Ureter (tissue), 1 donor: ENCODE data around the gene IGFBP1. TPM values are rescaled to one million over a fixed set of nuclear protein-coding genes. Genes with fewer than 3 reads are reported as not detected.
"Not testable (repeated sequence)": the region's sequence is repeated elsewhere in the genome, so short reads cannot be mapped to it uniquely, and the experiment has no call there.

Experiments used
- DNase-seq: peaks from one replicate; pipeline ENCODE4 v3.0.0-alpha.2; 2020; ENCODE audit warnings: low spot score
- total RNA-seq: library from RNA; stranded (reverse); gene quantifications from one replicate; pipeline ENCODE4 v1.2.4, GENCODE V29; 2023
- donor health status: DM: yes; HTN: yes; CAD: no.

Gene IGFBP1
- not detected for total RNA-seq

- DNase-seq = no peak
Measured at GRCh38 chr7:45888185-45888992, at the start of gene IGFBP1. TSS of gene IGFBP1 (plus strand) at chr7:45888488. CDS start at chr7:45888653, 165 bp downstream.

GRCh38 chr7:45838852-45839251, 49.4 kb upstream of the IGFBP1 start:
- DNase-seq = not testable (repeated sequence)

- not testable (repeated sequence) for DNase-seq
Measured at GRCh38 chr7:45841926-45842717, 46.2 kb upstream of the IGFBP1 start.

- not testable (repeated sequence) for DNase-seq
Measured at GRCh38 chr7:45846536-45846935, 41.8 kb upstream of the IGFBP1 start.

GRCh38 chr7:45848734-45849133, 39.6 kb upstream of the IGFBP1 start:
- not testable (repeated sequence) for DNase-seq

- not testable (repeated sequence) for DNase-seq
Measured at GRCh38 chr7:45852984-45853383, 35.3 kb upstream of the IGFBP1 start.

- DNase-seq = not testable (repeated sequence)
Measured at GRCh38 chr7:45853491-45853890, 34.8 kb upstream of the IGFBP1 start.

GRCh38 chr7:45855680-45856079, 32.6 kb upstream of the IGFBP1 start:
- not testable (repeated sequence) for DNase-seq

- DNase-seq = not testable (repeated sequence)
Measured at GRCh38 chr7:45856888-45857287, 31.4 kb upstream of the IGFBP1 start.

- no peak for DNase-seq
Measured at GRCh38 chr7:45863715-45864114, 24.6 kb upstream of the IGFBP1 start.

- no peak for DNase-seq
Measured at GRCh38 chr7:45865594-45866410, 22.5 kb upstream of the IGFBP1 start.

GRCh38 chr7:45867471-45867870, 20.8 kb upstream of the IGFBP1 start:
- DNase-seq = no peak

- no peak for DNase-seq
Measured at GRCh38 chr7:45869426-45869825, 18.9 kb upstream of the IGFBP1 start.

- DNase-seq = no peak
Measured at GRCh38 chr7:45872116-45873034, 15.9 kb upstream of the IGFBP1 start.

GRCh38 chr7:45873035-45873354, 15.3 kb upstream of the IGFBP1 start, which contains the start of gene CCDC201:
TSS of gene CCDC201 (minus strand) at chr7:45873082. CDS start at chr7:45873007, 75 bp downstream.
- no peak for DNase-seq

GRCh38 chr7:45873355-45873754, 14.9 kb upstream of the IGFBP1 start:
- DNase-seq = no peak

GRCh38 chr7:45874408-45875131, 13.7 kb upstream of the IGFBP1 start:
- no peak for DNase-seq

- DNase-seq = no peak
Measured at GRCh38 chr7:45876519-45876918, 11.8 kb upstream of the IGFBP1 start.

GRCh38 chr7:45878457-45879144, 9.7 kb upstream of the IGFBP1 start:
- no peak for DNase-seq

- no peak for DNase-seq
Measured at GRCh38 chr7:45880433-45880860, 7.8 kb upstream of the IGFBP1 start.
